BLaER1 (cell line): Measurements from ENCODE around the gene SLC9C2.
"Not testable (repeated sequence)": the region's sequence is repeated elsewhere in the genome, so short reads cannot be mapped to it uniquely, and the experiment has no call there.

Source experiments
- H3K27ac ChIP-seq: shearing (Covaris generic); formaldehyde crosslinking; 2 replicates; pipeline ENCODE4 v1.8.1; 2022
- H3K27me3 ChIP-seq: shearing (Covaris generic); formaldehyde crosslinking; 2 replicates; pipeline ENCODE4 v1.8.1; 2022
- H3K36me3 ChIP-seq: shearing (Covaris generic); formaldehyde crosslinking; 2 replicates; pipeline ENCODE4 v1.8.1; 2022
- H3K4me1 ChIP-seq: shearing (Covaris generic); formaldehyde crosslinking; 2 replicates; pipeline ENCODE4 v1.8.1; 2022
- H3K4me2 ChIP-seq: shearing (Covaris generic); formaldehyde crosslinking; 2 replicates; pipeline ENCODE4 v1.8.1; 2022
- H3K4me3 ChIP-seq: shearing (Covaris generic); formaldehyde crosslinking; 2 replicates; pipeline ENCODE4 v1.8.1; 2022
- H3K9ac ChIP-seq: shearing (Covaris generic); formaldehyde crosslinking; 2 replicates; pipeline ENCODE4 v1.8.1; 2022
- H3K9me3 ChIP-seq: shearing (Covaris generic); formaldehyde crosslinking; 2 replicates; pipeline ENCODE4 v1.8.1; 2022
- H4K20me1 ChIP-seq: shearing (Covaris generic); formaldehyde crosslinking; 2 replicates; pipeline ENCODE4 v1.8.1; 2022
- Cebpa-rat ChIP-seq: shearing (Covaris generic); IDR thresholded peaks from 2 replicates; pipeline ENCODE4 v1.8.1; 2022

Gene SLC9C2

DNA sequence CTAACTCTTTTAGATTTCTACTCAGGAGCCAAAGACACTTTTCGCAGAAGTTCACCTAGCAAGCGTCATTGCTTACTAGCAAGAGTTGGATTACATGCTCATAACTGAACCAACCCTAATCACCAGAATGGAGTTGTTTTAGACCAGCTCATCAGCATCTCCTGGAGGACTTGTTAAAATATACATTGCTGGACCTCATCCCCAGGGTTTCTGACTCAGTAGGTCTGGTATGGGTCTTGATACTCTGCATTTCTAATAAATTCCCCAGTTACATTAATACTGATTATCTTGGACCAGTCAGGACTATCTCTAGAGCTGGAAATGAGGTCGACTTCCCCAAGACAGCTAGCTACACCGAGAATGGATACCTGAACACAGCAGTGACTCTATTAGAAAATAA, 135.4 kb downstream of the SLC9C2 start:
- Histone ChIP-seq H4K20me1 (no peaks in the 10 kb centered on the region), H3K4me2 (no peak overlapping the region), H3K27ac (no peak overlapping the region), H3K9me3 (peaks cover 68% of the 10 kb centered on the region), H3K27me3 (no peaks in the 10 kb centered on the region), H3K9ac (no peak overlapping the region), H3K4me1 (no peaks in the 10 kb centered on the region), H3K4me3 (no peak overlapping the region), H3K36me3 (peaks cover 20% of the 10 kb centered on the region)
- no peak for TF ChIP-seq Cebpa-rat

DNA sequence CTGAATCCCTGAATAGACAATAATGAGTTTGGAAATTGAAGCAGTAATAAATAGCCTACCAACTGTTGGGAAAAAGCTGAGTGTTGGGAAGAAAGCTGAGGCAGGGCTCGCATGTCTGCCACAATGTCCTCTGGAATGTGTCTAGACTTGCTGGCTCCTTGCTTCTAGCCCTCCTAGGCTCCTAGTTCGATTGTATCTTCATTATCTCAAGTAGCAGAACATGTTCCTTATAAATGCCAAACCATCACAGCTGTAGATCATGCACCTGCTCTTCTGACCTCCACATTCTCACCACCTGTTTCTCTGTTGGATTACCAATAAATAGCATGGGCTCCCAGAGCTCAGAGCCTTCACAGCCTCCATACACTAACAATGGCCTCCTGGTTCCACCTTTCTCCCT, 138.7 kb downstream of the SLC9C2 start:
- peaks cover 42% of the 10 kb centered on the region for H3K9me3 ChIP-seq
- H3K27ac ChIP-seq, H3K4me1 ChIP-seq, H3K4me2 ChIP-seq, H3K4me3 ChIP-seq, H3K9ac ChIP-seq, H4K20me1 ChIP-seq, H3K27me3 ChIP-seq: not testable (repeated sequence)
- H3K36me3 ChIP-seq, result peaks cover 25% of the 10 kb centered on the region

- H3K4me1 ChIP-seq, H3K27me3 ChIP-seq, H3K4me3 ChIP-seq, H3K9ac ChIP-seq, H4K20me1 ChIP-seq, H3K4me2 ChIP-seq, H3K27ac ChIP-seq: not testable (repeated sequence)
- Histone ChIP-seq H3K36me3 (peaks cover 25% of the 10 kb centered on the region), H3K9me3 (peaks cover 35% of the 10 kb centered on the region)
These were observed 140.2 kb downstream of the SLC9C2 start for GRCh38 chr1:173462666-173463065.

- H3K4me3 ChIP-seq, result no peak overlapping the region
- TF ChIP-seq Cebpa-rat, result no peak
- H4K20me1 ChIP-seq, result no peaks in the 10 kb centered on the region
- no peak overlapping the region for H3K9ac ChIP-seq
- no peaks in the 10 kb centered on the region for H3K27me3 ChIP-seq
- H3K27ac ChIP-seq, result no peak overlapping the region
- peaks cover 25% of the 10 kb centered on the region for H3K36me3 ChIP-seq
- peaks cover 14% of the 10 kb centered on the region for H3K9me3 ChIP-seq
- no peak overlapping the region for H3K4me2 ChIP-seq
- no peaks in the 10 kb centered on the region for H3K4me1 ChIP-seq
These were observed 143.0 kb downstream of the SLC9C2 start for GRCh38 chr1:173459885-173460284.

- Histone ChIP-seq H3K4me2 (no peak overlapping the region), H3K27ac (no peak overlapping the region), H3K9ac (no peak overlapping the region), H4K20me1 (no peaks in the 10 kb centered on the region), H3K27me3 (no peaks in the 10 kb centered on the region), H3K9me3 (no peaks in the 10 kb centered on the region), H3K4me1 (no peaks in the 10 kb centered on the region), H3K36me3 (peaks cover 4% of the 10 kb centered on the region), H3K4me3 (no peak overlapping the region)
- TF ChIP-seq Cebpa-rat, result no peak
These were observed 147.8 kb downstream of the SLC9C2 start for GRCh38 chr1:173454966-173455524.

DNA sequence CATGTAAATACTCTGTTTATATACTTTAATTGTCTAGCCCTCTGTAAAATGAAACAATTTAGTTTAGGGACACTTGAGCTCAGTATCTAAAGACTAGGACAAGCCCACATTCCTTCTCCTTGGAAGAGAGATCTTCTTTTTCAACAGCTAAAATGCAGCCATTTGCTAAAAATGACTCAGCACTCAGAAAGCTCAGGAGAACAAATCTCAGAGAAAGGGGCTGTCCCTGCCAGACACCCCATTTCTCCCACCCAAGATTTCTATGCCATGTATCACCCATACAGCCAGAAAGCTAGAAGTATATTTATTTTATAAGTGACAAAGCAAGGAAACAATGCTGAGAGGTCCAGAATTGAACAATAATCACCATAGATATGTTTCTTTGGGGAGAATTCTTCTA, 148.9 kb downstream of the SLC9C2 start:
- Histone ChIP-seq H3K9me3 (no peaks in the 10 kb centered on the region), H3K27ac (no peak overlapping the region), H4K20me1 (no peaks in the 10 kb centered on the region), H3K4me3 (no peak overlapping the region), H3K4me2 (no peak overlapping the region), H3K9ac (no peak overlapping the region), H3K27me3 (no peaks in the 10 kb centered on the region), H3K36me3 (no peaks in the 10 kb centered on the region), H3K4me1 (no peaks in the 10 kb centered on the region)
- no peak for TF ChIP-seq Cebpa-rat

GRCh38 chr1:173451981-173452380, 150.9 kb downstream of the SLC9C2 start:
- H4K20me1 ChIP-seq, result no peaks in the 10 kb centered on the region
- H3K9me3 ChIP-seq, result peaks cover 3% of the 10 kb centered on the region
- H3K4me3 ChIP-seq, result no peak overlapping the region
- no peaks in the 10 kb centered on the region for H3K27me3 ChIP-seq
- no peak for TF ChIP-seq Cebpa-rat
- no peak overlapping the region for H3K4me2 ChIP-seq
- no peak overlapping the region for H3K9ac ChIP-seq
- H3K36me3 ChIP-seq, result no peaks in the 10 kb centered on the region
- H3K4me1 ChIP-seq, result no peaks in the 10 kb centered on the region
- no peak overlapping the region for H3K27ac ChIP-seq
